GM10847 (cell line): ENCODE results near the gene PAOX.

Source experiments
- POLR2A ChIP-seq: IDR thresholded peaks from 2 replicates; pipeline ENCODE4 v1.6.1; 2011; ENCODE audit not compliant: insufficient read length; ENCODE audit errors: extremely low read depth

Gene PAOX

GRCh38 chr10:133368153-133368552, 10.9 kb upstream of the PAOX start:
- TF ChIP-seq POLR2A: no peak

- TF ChIP-seq POLR2A: no peak
Measured at GRCh38 chr10:133370030-133370786, 8.9 kb upstream of the PAOX start.

GRCh38 chr10:133372507-133372906, 6.6 kb upstream of the PAOX start:
- TF ChIP-seq POLR2A: no peak

- TF ChIP-seq POLR2A: peak; percentile 79
Measured at GRCh38 chr10:133373174-133374090, 5.6 kb upstream of the PAOX start, which contains the start of gene ECHS1. TSS of gene ECHS1 (minus strand) at chr10:133373354. CDS start at chr10:133373333, 21 bp downstream.

GRCh38 chr10:133375357-133376115, 3.5 kb upstream of the PAOX start:
- no peak for TF ChIP-seq POLR2A

- TF ChIP-seq POLR2A: no peak
Measured at GRCh38 chr10:133377025-133377817, 1.8 kb upstream of the PAOX start.

- no peak for TF ChIP-seq POLR2A
Measured at GRCh38 chr10:133377818-133378250, 1.2 kb upstream of the PAOX start.

- peak; percentile 7 for TF ChIP-seq POLR2A
Measured at GRCh38 chr10:133378251-133379096, 588 bp upstream of the PAOX start.

GRCh38 chr10:133379801-133380666, 972 bp downstream of the PAOX start:
- no peak for TF ChIP-seq POLR2A

GRCh38 chr10:133381036-133381435, 2.0 kb downstream of the PAOX start:
- no peak for TF ChIP-seq POLR2A

GRCh38 chr10:133383551-133383950, 4.5 kb downstream of the PAOX start:
- TF ChIP-seq POLR2A: no peak

GRCh38 chr10:133384071-133384470, 5.0 kb downstream of the PAOX start:
- TF ChIP-seq POLR2A: no peak

GRCh38 chr10:133385214-133385613, 6.2 kb downstream of the PAOX start:
- TF ChIP-seq POLR2A: no peak
